IPS-18a (cell line): ENCODE data around the gene FAM217B.

ENCODE experiments used
- H3K27ac ChIP-seq: one replicate; pipeline ENCODE4 v1.5.1; 2013; ENCODE audit warnings: low read length
- H3K27me3 ChIP-seq: one replicate; pipeline ENCODE4 v1.6.1; 2013; ENCODE audit warnings: mild to moderate bottlenecking, low read length; ENCODE audit not compliant: control insufficient read depth, insufficient read depth
- H3K36me3 ChIP-seq: one replicate; pipeline ENCODE4 v1.6.1; 2013; ENCODE audit warnings: low read depth, low read length; ENCODE audit not compliant: control insufficient read depth
- H3K4me1 ChIP-seq: one replicate; pipeline ENCODE4 v1.6.1; 2013; ENCODE audit warnings: low read depth, low read length; ENCODE audit not compliant: control insufficient read depth
- H3K4me3 ChIP-seq: one replicate; pipeline ENCODE4 v1.5.1; 2013; ENCODE audit warnings: low read length
- H3K9ac ChIP-seq: one replicate; pipeline ENCODE4 v1.6.1; 2013; ENCODE audit warnings: mild to moderate bottlenecking, low read length, moderate library complexity
- H3K9me3 ChIP-seq: one replicate; pipeline ENCODE4 v1.6.1; 2013; ENCODE audit warnings: low read depth, low read length; ENCODE audit not compliant: control insufficient read depth

FAM217B gene

DNA sequence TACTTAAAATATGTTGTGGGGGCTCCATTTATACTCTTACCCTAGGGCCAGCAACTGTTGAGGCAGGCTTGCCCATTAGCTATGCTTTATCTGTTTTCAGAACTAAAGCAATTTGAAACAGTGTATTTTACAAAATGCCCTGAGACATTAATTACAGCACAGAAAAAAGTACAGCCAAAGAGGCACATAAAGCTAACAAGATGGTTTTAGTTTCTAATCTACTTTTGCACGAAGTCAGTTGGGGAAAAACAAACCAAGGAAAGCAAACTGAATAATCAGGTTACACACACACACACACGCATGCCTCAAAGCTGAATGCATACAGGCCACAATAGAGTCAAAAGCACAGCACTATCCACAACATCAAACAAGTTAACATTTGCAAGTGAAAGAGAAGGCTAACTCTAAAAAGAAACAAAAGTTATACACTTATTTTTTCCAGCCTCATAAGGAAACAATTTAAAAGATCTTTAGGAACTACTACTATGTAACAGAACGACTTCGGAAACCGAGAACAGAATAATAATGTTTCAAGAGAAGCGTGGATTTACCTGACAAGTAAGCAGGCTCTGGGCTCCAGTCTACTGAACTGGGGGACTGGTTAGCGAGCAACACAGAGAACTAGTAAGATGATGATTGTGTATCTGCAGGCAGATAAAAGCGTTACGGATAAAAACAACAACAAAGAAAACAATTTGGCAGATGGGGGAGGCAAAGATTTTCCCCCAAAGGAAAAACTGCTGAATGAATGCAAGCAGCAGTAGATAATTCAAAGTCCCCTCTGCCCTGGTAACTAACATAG is 8.5 kb upstream of the FAM217B start:
- peaks cover 24% of the 10 kb centered on the region for H3K27me3 ChIP-seq
- H3K9ac ChIP-seq, result no peak overlapping the region
- H3K4me1 ChIP-seq, result no peaks in the 10 kb centered on the region
- no peak overlapping the region for H3K4me3 ChIP-seq
- H3K27ac ChIP-seq, result no peak overlapping the region
- no peaks in the 10 kb centered on the region for H3K9me3 ChIP-seq
- H3K36me3 ChIP-seq, result no peaks in the 10 kb centered on the region

- H3K27ac ChIP-seq, result no peak overlapping the region
- H3K4me3 ChIP-seq, result no peak overlapping the region
- no peaks in the 10 kb centered on the region for H3K9me3 ChIP-seq
- H3K36me3 ChIP-seq, result no peaks in the 10 kb centered on the region
- peaks cover 32% of the 10 kb centered on the region for H3K27me3 ChIP-seq
- H3K9ac ChIP-seq, result no peak overlapping the region
- no peaks in the 10 kb centered on the region for H3K4me1 ChIP-seq
These were observed 7.4 kb upstream of the FAM217B start for GRCh38 chr20:59932616-59933295.

GRCh38 chr20:59933296-59933848 is 6.8 kb upstream of the FAM217B start, which contains the start of gene SYCP2:
Gene SYCP2, minus strand, starts transcription at chr20:59933637. Its CDS starts 11,224 bp downstream, at chr20:59922413.
- H3K9ac ChIP-seq, result no peak within 1 kb of the TSS
- peak within 1 kb of the TSS; percentile 44 for H3K4me3 ChIP-seq
- no peaks in the 10 kb centered on the region for H3K4me1 ChIP-seq
- H3K27ac ChIP-seq, result no peak within 1 kb of the TSS
- no peaks in the 10 kb centered on the region for H3K9me3 ChIP-seq
- H3K36me3 ChIP-seq, result no peaks in the 10 kb centered on the region
- H3K27me3 ChIP-seq, result peaks cover 39% of the 10 kb centered on the region

GRCh38 chr20:59933849-59934585 is 6.2 kb upstream of the FAM217B start:
- H3K4me3 ChIP-seq, result peak overlapping the region; percentile 44
- no peak overlapping the region for H3K9ac ChIP-seq
- peaks cover 45% of the 10 kb centered on the region for H3K27me3 ChIP-seq
- H3K36me3 ChIP-seq, result no peaks in the 10 kb centered on the region
- H3K27ac ChIP-seq, result no peak overlapping the region
- no peaks in the 10 kb centered on the region for H3K9me3 ChIP-seq
- no peaks in the 10 kb centered on the region for H3K4me1 ChIP-seq

- Histone ChIP-seq H3K36me3 (no peaks in the 10 kb centered on the region), H3K4me3 (no peak overlapping the region), H3K27ac (no peak overlapping the region)
These were observed 4.6 kb upstream of the FAM217B start for GRCh38 chr20:59935457-59936185.

DNA sequence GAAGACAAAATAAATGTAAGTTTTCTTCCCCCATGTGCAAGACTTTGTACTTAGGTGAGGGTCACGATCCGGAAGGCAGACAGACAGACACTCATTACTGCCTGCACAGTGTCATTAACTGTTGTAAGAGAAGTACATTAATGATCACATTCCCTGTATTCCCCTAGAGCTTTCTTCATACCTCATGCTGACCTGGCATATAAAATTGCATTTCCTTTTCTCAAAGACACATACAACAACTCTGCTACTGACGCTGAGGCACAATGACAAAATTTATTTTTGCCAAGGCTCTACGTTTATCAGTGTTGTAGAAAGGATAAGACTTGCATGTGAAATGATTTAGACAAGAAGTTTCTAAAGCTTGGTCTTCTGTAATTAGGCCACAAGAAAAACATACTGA is 3.8 kb upstream of the FAM217B start:
- H3K4me1 ChIP-seq, result peaks cover 7% of the 10 kb centered on the region
- H3K27ac ChIP-seq, result no peak overlapping the region
- H3K4me3 ChIP-seq, result no peak overlapping the region
- H3K9ac ChIP-seq, result no peak overlapping the region
- H3K36me3 ChIP-seq, result no peaks in the 10 kb centered on the region
- peaks cover 49% of the 10 kb centered on the region for H3K27me3 ChIP-seq
- H3K9me3 ChIP-seq, result no peaks in the 10 kb centered on the region

More at GRCh38 chr20:59935457-59936185, 4.6 kb upstream of the FAM217B start:
- H3K4me1 ChIP-seq, result no peaks in the 10 kb centered on the region
- H3K9ac ChIP-seq, result no peak overlapping the region
- peaks cover 49% of the 10 kb centered on the region for H3K27me3 ChIP-seq
- H3K9me3 ChIP-seq, result no peaks in the 10 kb centered on the region

GRCh38 chr20:59937150-59937549 is 3.0 kb upstream of the FAM217B start:
- H3K36me3 ChIP-seq, result peaks cover under 1% of the 10 kb centered on the region
- H3K9me3 ChIP-seq, result no peaks in the 10 kb centered on the region
- H3K4me1 ChIP-seq, result peaks cover 7% of the 10 kb centered on the region
- H3K4me3 ChIP-seq, result no peak overlapping the region
- peaks cover 49% of the 10 kb centered on the region for H3K27me3 ChIP-seq
- no peak overlapping the region for H3K9ac ChIP-seq
- no peak overlapping the region for H3K27ac ChIP-seq

- no peak overlapping the region for H3K9ac ChIP-seq
- H3K27ac ChIP-seq, result no peak overlapping the region
- H3K4me3 ChIP-seq, result no peak overlapping the region
These were observed 2.0 kb upstream of the FAM217B start for GRCh38 chr20:59938221-59938620.

DNA sequence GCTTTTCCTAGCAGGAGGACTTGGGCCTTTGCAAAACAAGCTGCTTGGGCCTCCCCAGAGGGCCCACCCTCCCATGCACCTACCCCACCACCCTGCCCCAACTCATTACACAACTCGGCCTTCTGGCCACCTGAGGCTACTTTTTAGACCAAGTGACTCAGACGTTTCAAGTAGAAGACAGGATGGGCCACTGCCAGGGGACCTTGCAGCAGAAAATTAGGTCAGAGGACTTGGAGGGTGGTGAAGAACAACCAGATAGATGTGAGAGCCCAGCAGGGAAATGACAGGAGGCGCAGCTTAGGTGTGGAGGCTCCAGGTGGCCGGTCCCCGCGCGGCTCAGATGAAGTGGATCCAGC is 1.5 kb upstream of the FAM217B start:
- H3K27ac ChIP-seq, result no peak overlapping the region
- H3K27me3 ChIP-seq, result peaks cover 44% of the 10 kb centered on the region
- no peak overlapping the region for H3K9ac ChIP-seq
- no peaks in the 10 kb centered on the region for H3K9me3 ChIP-seq
- peaks cover 15% of the 10 kb centered on the region for H3K36me3 ChIP-seq
- no peak overlapping the region for H3K4me3 ChIP-seq
- H3K4me1 ChIP-seq, result peaks cover 7% of the 10 kb centered on the region

More at GRCh38 chr20:59938221-59938620, 2.0 kb upstream of the FAM217B start:
- Histone ChIP-seq H3K4me1 (peaks cover 7% of the 10 kb centered on the region), H3K27me3 (peaks cover 46% of the 10 kb centered on the region), H3K9me3 (no peaks in the 10 kb centered on the region), H3K36me3 (peaks cover 11% of the 10 kb centered on the region)

- Histone ChIP-seq H3K4me1 (peaks cover 7% of the 10 kb centered on the region), H3K27ac (no peak overlapping the region), H3K9me3 (no peaks in the 10 kb centered on the region), H3K9ac (no peak overlapping the region), H3K36me3 (peaks cover 21% of the 10 kb centered on the region), H3K27me3 (peaks cover 41% of the 10 kb centered on the region), H3K4me3 (peak overlapping the region; percentile 81)
These were observed 924 bp upstream of the FAM217B start for GRCh38 chr20:59939052-59939878.
